WERI-Rb-1 (cell line): ENCODE measurements around the gene CHST12.

ENCODE experiments used
- DNase-seq: peaks from one replicate; pipeline ENCODE4 v3.0.0-alpha.2; 2020
- H3K27ac ChIP-seq: fragments of 250-450 bp; sonication (Bioruptor Pico); 2 replicates; pipeline ENCODE4 v1.5.1; 2020; ENCODE audit warnings: mild to moderate bottlenecking, moderate library complexity
- H3K27me3 ChIP-seq: fragments of 250-450 bp; sonication (Bioruptor Pico); 2 replicates; pipeline ENCODE4 v1.5.1; 2021; ENCODE audit warnings: mild to moderate bottlenecking, low read depth, moderate library complexity; ENCODE audit not compliant: insufficient read depth, severe bottlenecking
- H3K36me3 ChIP-seq: fragments of 250-450 bp; sonication (Bioruptor Pico); 2 replicates; pipeline ENCODE4 v1.5.1; 2020; ENCODE audit warnings: mild to moderate bottlenecking, moderate library complexity
- H3K4me3 ChIP-seq: 2 replicates; pipeline ENCODE4 v1.5.1; 2011; ENCODE audit warnings: low read depth, mild to moderate bottlenecking, control low read depth, low read length
- H3K9me3 ChIP-seq: fragments of 250-450 bp; sonication (Bioruptor Pico); 2 replicates; pipeline ENCODE4 v1.5.1; 2021; ENCODE audit warnings: mild to moderate bottlenecking, moderate library complexity; ENCODE audit not compliant: severe bottlenecking
- TF ChIP-seq, protein P1 (sequence below): IDR thresholded peaks from 2 replicates; pipeline ENCODE4 v1.5.1; 2011; ENCODE audit warnings: low read depth, mild to moderate bottlenecking, control low read depth, inconsistent platforms, low read length

The CHST12 gene

DNA sequence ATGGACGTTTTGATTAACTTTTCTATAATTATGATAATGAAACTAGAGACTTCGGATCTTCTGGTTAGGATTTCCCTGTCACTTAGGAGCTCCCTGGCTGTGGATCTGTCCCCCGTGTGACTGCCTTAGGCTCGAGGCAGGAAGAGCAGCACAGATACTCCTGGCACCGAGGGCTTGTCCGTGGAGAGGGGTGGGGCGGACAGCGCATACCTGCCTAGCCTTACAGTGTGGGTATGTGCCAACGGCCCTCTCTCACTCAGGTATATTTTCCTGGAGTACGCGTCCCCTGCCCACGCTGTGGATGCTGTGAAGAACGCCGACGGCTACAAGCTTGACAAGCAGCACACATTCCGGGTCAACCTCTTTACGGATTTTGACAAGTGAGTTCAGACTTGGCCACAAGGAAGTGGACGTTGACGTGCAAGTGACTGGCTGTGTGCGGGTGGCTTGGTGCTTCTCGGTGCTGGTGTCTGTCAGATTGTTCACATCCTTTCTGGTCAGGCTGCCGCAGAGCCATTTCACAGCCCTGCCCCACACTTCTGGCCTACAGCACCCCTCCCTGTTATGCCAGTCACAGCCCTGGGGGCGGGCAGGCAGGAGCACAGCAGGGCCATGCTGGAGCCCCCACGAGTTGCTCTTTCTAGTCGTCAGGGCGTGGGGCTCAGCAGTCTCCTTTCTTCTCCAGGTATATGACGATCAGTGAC lies 40.9 kb upstream of the CHST12 start:
- H3K9me3 ChIP-seq, result no peaks in the 10 kb centered on the region
- H3K27me3 ChIP-seq, result no peaks in the 10 kb centered on the region
- DNase-seq, result no peak
- peaks cover 97% of the 10 kb centered on the region for H3K36me3 ChIP-seq
- no peak overlapping the region for H3K27ac ChIP-seq
- H3K4me3 ChIP-seq, result no peak overlapping the region
- TF ChIP-seq, protein P1, sequence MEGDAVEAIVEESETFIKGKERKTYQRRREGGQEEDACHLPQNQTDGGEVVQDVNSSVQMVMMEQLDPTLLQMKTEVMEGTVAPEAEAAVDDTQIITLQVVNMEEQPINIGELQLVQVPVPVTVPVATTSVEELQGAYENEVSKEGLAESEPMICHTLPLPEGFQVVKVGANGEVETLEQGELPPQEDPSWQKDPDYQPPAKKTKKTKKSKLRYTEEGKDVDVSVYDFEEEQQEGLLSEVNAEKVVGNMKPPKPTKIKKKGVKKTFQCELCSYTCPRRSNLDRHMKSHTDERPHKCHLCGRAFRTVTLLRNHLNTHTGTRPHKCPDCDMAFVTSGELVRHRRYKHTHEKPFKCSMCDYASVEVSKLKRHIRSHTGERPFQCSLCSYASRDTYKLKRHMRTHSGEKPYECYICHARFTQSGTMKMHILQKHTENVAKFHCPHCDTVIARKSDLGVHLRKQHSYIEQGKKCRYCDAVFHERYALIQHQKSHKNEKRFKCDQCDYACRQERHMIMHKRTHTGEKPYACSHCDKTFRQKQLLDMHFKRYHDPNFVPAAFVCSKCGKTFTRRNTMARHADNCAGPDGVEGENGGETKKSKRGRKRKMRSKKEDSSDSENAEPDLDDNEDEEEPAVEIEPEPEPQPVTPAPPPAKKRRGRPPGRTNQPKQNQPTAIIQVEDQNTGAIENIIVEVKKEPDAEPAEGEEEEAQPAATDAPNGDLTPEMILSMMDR, result no peak

DNA sequence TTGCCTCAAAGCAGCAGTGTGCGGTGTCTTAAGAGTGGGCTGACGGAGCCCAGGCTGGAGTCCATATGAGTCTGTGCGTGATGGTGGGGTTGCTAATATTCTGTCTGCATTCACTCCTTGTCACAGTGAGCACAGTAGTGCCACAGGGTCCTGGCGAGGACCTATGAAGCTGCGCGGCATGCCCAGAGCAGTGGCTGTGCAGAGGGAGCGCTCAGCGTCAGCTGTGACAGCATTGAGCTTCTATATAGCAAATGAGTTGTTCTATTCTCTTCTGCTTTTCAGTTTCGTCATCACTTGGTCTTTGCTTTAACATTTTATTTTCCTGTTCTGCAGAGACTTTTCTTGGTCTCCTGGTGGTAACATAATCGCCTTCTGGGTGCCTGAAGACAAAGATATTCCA lies 34.3 kb upstream of the CHST12 start:
- Histone ChIP-seq H3K27me3 (no peaks in the 10 kb centered on the region), H3K27ac (no peak overlapping the region), H3K9me3 (no peaks in the 10 kb centered on the region), H3K4me3 (no peak overlapping the region), H3K36me3 (peaks cover 97% of the 10 kb centered on the region)
- TF ChIP-seq, protein P1, result no peak
- DNase-seq, result no peak

DNA sequence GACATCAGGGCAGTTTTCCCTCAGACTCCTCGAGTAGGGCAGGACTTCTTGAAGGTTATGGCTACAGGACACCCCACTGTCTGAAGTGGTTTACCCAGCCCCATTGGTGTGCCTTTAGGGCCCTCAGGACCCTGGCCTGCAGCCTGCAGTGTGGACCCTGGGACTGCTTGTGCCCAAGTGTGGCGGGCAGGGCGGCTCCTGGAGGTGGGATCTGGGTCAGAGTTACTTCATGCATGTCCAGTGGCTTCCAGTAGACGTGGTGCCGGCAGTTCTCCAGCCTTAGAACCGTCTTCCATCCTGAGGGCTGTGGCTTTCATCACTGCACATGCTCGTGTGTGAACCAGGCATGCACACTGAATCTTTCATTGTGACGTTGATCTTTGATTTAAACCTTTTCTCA lies 32.1 kb upstream of the CHST12 start:
- H3K4me3 ChIP-seq, result no peak overlapping the region
- TF ChIP-seq, protein P1, result no peak
- H3K27ac ChIP-seq, result no peak overlapping the region
- H3K9me3 ChIP-seq, result no peaks in the 10 kb centered on the region
- H3K36me3 ChIP-seq, result peaks cover 98% of the 10 kb centered on the region
- DNase-seq, result no peak
- H3K27me3 ChIP-seq, result no peaks in the 10 kb centered on the region

DNA sequence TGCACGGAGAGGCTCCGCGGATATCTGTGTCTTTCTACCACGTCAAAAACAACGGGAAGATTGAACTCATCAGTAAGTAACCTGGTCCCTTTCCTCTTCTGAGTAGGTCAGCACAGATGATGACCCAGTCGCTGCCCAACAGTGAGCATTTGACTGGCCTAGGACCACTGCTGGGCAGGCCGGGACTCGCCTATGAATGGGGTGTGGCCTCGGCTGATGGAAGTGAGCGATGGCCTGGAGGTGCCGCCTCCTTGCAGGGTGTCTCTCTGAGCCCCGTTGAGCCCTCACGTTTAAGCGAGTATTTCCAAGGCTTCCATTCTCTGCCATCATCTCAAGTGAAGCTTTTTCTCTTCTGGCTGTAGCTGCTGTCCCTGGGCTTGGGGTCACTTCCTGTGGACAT lies 30.7 kb upstream of the CHST12 start:
- TF ChIP-seq, protein P1, result no peak
- no peak overlapping the region for H3K27ac ChIP-seq
- H3K4me3 ChIP-seq, result no peak overlapping the region
- DNase-seq, result no peak
- peaks cover 95% of the 10 kb centered on the region for H3K36me3 ChIP-seq
- H3K27me3 ChIP-seq, result no peaks in the 10 kb centered on the region
- H3K9me3 ChIP-seq, result no peaks in the 10 kb centered on the region

DNA sequence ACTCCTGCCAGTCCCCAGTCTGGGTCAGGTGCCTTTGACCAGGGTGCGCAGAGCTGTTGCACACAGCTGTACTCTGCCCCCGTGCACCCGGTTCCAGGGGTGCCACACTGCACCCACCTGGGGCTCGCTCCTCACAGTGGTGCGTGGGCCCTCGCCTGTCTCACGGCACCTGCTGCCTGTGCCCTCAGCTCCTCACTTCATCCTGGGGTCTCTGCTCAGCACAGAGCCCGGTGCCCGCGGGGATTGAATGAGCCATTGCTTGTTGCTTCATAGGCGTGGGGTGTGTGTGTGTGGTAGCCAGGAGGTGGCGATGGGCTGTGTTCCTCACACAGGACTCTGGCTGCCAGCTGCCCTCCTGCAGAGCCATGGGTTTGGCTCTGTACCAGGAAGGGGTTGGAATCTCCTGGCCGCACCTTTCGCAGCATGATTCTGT lies 30.3 kb upstream of the CHST12 start:
- DNase-seq, result no peak
- no peak overlapping the region for H3K4me3 ChIP-seq
- H3K9me3 ChIP-seq, result no peaks in the 10 kb centered on the region
- H3K36me3 ChIP-seq, result peaks cover 90% of the 10 kb centered on the region
- H3K27ac ChIP-seq, result no peak overlapping the region
- H3K27me3 ChIP-seq, result no peaks in the 10 kb centered on the region
- TF ChIP-seq, protein P1, result no peak

DNA sequence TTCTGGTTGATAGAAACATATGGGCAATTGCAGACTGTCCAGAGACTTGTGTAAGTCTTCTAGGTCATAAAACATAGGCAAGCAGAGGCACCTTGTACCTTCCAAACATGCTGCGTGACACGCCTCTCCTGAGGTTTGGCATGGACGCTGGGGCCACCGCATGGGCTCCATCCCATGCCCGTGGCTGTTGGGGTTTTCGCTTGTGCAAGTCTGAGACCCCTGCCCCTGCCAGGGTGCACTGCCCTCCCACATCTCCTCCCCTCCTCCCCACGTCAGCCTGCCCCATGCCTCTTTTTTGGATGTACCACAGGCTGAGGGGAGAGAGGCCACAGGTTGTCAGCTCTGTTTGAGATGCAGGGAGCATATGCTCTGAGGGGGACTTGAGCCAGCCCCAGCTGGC lies 29.8 kb upstream of the CHST12 start:
- no peak for DNase-seq
- Histone ChIP-seq H3K36me3 (peaks cover 87% of the 10 kb centered on the region), H3K27me3 (no peaks in the 10 kb centered on the region), H3K9me3 (no peaks in the 10 kb centered on the region), H3K4me3 (no peak overlapping the region), H3K27ac (no peak overlapping the region)
- TF ChIP-seq, protein P1, result no peak
